Thyroid gland (tissue), 4 donors: ENCODE results near the gene SLC28A1. TPM values are rescaled to one million over a fixed set of nuclear protein-coding genes. Genes with fewer than 3 reads are reported as not detected.

ENCODE experiments used
- DNase-seq, 2 donors: peaks; one replicate each; pipeline ENCODE4 v3.0.0-alpha.2; 2019
- H3K27ac ChIP-seq, 3 donors: fragments of 200-600 bp; sonication (generic); 1 replicate in 2 of 3; 2 replicates in 1 of 3; pipeline ENCODE4 v1.5.1; 2016 to 2019; ENCODE audit warnings: mild to moderate bottlenecking in 1 of 3, moderate library complexity in 1 of 3
- H3K27me3 ChIP-seq: fragments of 200-600 bp; sonication (generic); one replicate; pipeline ENCODE4 v1.5.1; 2019
- H3K36me3 ChIP-seq, 2 donors: fragments of 200-600 bp; sonication (generic); one replicate each; pipeline ENCODE4 v1.5.1; 2016 to 2019
- H3K4me1 ChIP-seq, 2 donors: fragments of 200-600 bp; sonication (generic); one replicate each; pipeline ENCODE4 v1.5.1; 2017 to 2019
- H3K4me3 ChIP-seq, 3 donors: fragments of 200-600 bp; sonication (generic); replicated peaks in 1 of 3; 1 replicate in 2 of 3; 2 replicates in 1 of 3; pipeline ENCODE4 v1.5.1; 2016; ENCODE audit warnings: mild to moderate bottlenecking in 1 of 3
- H3K9me3 ChIP-seq: fragments of 200-600 bp; sonication (generic); one replicate; pipeline ENCODE4 v1.5.1; 2017
- POLR2A ChIP-seq, 2 donors: fragments of 450-650 bp; IDR thresholded peaks; one replicate each; pipeline ENCODE4 v1.6.1; 2017; ENCODE audit warnings: antibody characterized with exemption in 2 of 2, mild to moderate bottlenecking in 2 of 2, moderate library complexity in 1 of 2
- WGBS, 2 donors: methylation state at CpG; one replicate each; pipeline ENCODE4 v1.1.5; 2017; 5-methylcytosine and 5-hydroxymethylcytosine counted together
- intact Hi-C: fragments of 100-400 bp; cut with DNase I; formaldehyde crosslinking; loops from one replicate; pipeline ENCODE4 v1.15.1; 2023
- total RNA-seq, 4 donors: library from RNA; depleted of rRNA; stranded (reverse); fragments of >200 nt; gene quantifications; one replicate each; pipeline ENCODE4 v1.2.3, GENCODE V29; 2016
- TF ChIP-seq, protein P1 (sequence below), 6 experiments: fragments of 200-600 bp in 3 of 6; fragments of 450-650 bp in 3 of 6; sonication (generic) in 3 of 6; IDR thresholded peaks; one replicate each; pipeline ENCODE4 v1.5.1; 2016 to 2019; ENCODE audit warnings: antibody characterized with exemption in 6 of 6, mild to moderate bottlenecking in 2 of 6, inconsistent platforms in 1 of 6, moderate library complexity in 1 of 6

The SLC28A1 gene
- total RNA-seq, 4 donors from 2014 or later = not detected

- Histone ChIP-seq H3K27me3 (no peaks in the 10 kb centered on the region), H3K36me3 (no peaks in the 10 kb centered on the region), H3K4me1 (no peaks in the 10 kb centered on the region), H3K9me3 (no peaks in the 10 kb centered on the region), H3K27ac (no peak overlapping the region), H3K4me3 (no peak overlapping the region)
- DNase-seq = no peak
- no peak for TF ChIP-seq POLR2A (IDR thresholded peaks at IDR 0.05)
- TF ChIP-seq, protein P1, sequence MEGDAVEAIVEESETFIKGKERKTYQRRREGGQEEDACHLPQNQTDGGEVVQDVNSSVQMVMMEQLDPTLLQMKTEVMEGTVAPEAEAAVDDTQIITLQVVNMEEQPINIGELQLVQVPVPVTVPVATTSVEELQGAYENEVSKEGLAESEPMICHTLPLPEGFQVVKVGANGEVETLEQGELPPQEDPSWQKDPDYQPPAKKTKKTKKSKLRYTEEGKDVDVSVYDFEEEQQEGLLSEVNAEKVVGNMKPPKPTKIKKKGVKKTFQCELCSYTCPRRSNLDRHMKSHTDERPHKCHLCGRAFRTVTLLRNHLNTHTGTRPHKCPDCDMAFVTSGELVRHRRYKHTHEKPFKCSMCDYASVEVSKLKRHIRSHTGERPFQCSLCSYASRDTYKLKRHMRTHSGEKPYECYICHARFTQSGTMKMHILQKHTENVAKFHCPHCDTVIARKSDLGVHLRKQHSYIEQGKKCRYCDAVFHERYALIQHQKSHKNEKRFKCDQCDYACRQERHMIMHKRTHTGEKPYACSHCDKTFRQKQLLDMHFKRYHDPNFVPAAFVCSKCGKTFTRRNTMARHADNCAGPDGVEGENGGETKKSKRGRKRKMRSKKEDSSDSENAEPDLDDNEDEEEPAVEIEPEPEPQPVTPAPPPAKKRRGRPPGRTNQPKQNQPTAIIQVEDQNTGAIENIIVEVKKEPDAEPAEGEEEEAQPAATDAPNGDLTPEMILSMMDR (IDR thresholded peaks at IDR 0.05) = no peak
- intact Hi-C loops = no loop called here
- WGBS, 2 donors = 90 to 92% methylated on average over 11 of the region's 11 CpGs
Observed at GRCh38 chr15:84944861-84945260, 60.4 kb downstream of the SLC28A1 start.

DNA sequence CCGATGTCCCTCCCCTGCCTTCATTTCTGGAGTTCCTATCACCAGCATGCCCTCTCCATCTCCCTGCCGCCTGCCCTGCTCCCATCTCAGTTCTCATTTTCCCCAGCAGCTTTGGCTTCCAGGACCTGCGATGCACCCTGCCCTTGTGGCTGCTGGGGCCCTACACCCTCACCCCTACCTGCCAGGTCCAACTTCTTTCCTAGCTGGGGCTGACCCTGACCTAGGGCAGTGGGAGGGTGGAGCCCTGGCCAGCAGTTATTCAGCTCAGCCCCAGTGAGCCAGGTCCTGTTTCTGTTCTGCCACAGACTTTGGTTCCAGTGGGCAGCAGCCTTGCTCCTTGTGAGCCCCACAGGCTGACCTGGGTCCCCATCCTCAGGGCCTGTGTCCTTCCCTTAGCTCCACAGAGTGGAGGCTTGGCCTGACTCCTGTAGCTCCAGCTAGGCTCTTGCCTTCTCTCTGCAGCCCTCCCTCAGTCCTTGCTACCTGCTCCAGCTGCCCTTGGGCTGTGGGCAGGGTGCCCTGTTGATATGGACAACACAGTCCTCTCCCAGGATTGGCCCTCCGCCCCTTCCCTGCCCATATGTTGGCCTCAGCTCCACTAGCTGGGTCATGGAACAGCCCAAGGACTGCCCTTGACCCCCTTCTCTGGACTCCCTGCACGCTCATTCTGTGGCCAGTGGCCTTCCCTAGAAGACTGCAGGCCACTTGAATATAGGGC, 62.5 kb downstream of the SLC28A1 start:
- DNase-seq = no peak
- WGBS, 2 donors = 87 to 98% methylated on average over 5 of the region's 5 CpGs
- Histone ChIP-seq H3K27me3 (no peaks in the 10 kb centered on the region), H3K4me1 (peaks cover 3 to 6% of the 10 kb centered on the region in 2 donors), H3K27ac (no peak overlapping the region), H3K9me3 (no peaks in the 10 kb centered on the region), H3K4me3 (no peak overlapping the region), H3K36me3 (no peaks in the 10 kb centered on the region)
- intact Hi-C loops = no loop called here
- TF ChIP-seq, protein P1 (IDR thresholded peaks at IDR 0.05) = no peak
- TF ChIP-seq POLR2A (IDR thresholded peaks at IDR 0.05) = no peak

DNA sequence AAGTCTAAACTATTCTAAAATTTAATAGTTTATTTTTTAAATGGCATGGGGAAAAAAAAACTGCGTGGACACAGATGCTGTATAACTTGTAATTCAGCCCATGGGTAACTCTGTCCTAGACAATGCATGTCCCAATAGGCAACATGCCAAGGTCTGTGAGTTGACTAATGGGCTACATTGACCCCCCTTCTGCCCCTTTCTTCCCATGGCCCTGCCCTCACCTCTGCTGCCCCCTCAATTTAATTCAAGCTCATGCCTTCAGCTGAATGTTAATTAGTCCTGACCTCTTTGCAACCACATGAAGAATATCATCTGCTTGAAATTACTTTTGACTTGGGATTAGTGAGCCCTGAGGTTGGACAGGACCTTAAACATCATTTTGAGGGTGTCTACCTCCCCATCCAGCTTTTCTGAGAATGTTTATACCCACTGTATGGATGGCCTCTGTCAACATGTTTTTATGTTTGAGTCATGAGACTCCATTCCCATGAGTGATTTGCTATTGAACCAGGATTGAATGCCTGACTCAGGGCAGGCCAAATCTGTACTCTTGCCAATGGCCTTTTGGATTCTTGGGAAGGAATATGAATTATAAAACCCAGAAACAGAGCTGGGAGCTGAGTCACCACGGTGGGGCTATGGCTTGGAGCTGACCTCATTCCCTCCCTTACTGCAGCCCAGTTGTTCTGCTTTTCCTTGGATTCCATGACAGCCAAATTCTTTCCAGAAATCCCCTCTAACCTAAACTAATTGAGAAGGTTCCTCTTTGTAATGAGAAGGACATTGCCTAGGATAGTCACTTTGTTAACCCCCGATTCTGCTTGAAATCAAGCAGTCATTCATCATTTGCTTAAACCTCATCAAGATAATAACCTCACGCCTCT, 63.7 kb downstream of the SLC28A1 start:
- no peak overlapping the region for H3K4me3 ChIP-seq
- no peaks in the 10 kb centered on the region for H3K27me3 ChIP-seq
- peak overlapping the region in 2 of 3 donors; percentile 6 to 20 for H3K27ac ChIP-seq
- DNase-seq = no peak
- H3K36me3 ChIP-seq = no peaks in the 10 kb centered on the region
- TF ChIP-seq, protein P1 (IDR thresholded peaks at IDR 0.05) = no peak
- no peak for TF ChIP-seq POLR2A (IDR thresholded peaks at IDR 0.05)
- peaks cover 3 to 6% of the 10 kb centered on the region in 2 donors for H3K4me1 ChIP-seq
- WGBS, 2 donors = 72 to 83% methylated on average over 4 of the region's 4 CpGs
- no peaks in the 10 kb centered on the region for H3K9me3 ChIP-seq
- intact Hi-C loops = no loop called here

GRCh38 chr15:84949043-84949442, 64.6 kb downstream of the SLC28A1 start:
- WGBS, 2 donors = 88% methylated on average over 2 of the region's 2 CpGs
- DNase-seq = no peak
- no peak for TF ChIP-seq POLR2A (IDR thresholded peaks at IDR 0.05)
- TF ChIP-seq, protein P1 (IDR thresholded peaks at IDR 0.05) = no peak
- no peaks in the 10 kb centered on the region for H3K36me3 ChIP-seq
- H3K4me3 ChIP-seq = no peak overlapping the region
- H3K4me1 ChIP-seq = peaks cover 3 to 6% of the 10 kb centered on the region in 2 donors
- H3K27ac ChIP-seq = no peak overlapping the region
- intact Hi-C loops = no loop called here
- no peaks in the 10 kb centered on the region for H3K9me3 ChIP-seq
- H3K27me3 ChIP-seq = no peaks in the 10 kb centered on the region
